GM19025 (cell line): ENCODE results near the gene TRPM2.
"Not testable (repeated sequence)": the region's sequence is repeated elsewhere in the genome, so short reads cannot be mapped to it uniquely, and the experiment has no call there.

ENCODE experiments used
- ATAC-seq: cut with Tn5 transposase; IDR thresholded peaks from one replicate; pipeline ENCODE4 v1.9.1; 2021; ENCODE audit warnings: mild to moderate bottlenecking, low read depth, moderate library complexity; ENCODE audit not compliant: unreplicated experiment

The TRPM2 gene

DNA sequence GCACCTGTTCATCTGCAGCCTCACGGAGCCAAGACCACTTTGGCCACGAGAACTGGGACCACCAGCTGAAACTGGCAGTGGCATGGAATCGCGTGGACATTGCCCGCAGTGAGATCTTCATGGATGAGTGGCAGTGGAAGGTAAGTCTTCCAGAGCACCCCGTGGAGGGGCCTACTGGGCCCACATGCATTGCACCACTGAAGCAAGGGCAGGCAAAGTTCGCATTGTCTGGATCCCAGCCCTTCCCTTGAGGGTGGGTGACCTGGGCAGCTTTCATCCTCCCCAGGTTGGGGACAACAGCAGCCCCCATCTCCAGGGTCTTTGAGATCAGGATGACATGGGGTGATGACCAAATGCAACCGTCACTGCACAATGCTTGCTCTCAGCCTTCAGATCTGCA is 37.5 kb downstream of the TRPM2 start:
- ATAC-seq, result no peak

DNA sequence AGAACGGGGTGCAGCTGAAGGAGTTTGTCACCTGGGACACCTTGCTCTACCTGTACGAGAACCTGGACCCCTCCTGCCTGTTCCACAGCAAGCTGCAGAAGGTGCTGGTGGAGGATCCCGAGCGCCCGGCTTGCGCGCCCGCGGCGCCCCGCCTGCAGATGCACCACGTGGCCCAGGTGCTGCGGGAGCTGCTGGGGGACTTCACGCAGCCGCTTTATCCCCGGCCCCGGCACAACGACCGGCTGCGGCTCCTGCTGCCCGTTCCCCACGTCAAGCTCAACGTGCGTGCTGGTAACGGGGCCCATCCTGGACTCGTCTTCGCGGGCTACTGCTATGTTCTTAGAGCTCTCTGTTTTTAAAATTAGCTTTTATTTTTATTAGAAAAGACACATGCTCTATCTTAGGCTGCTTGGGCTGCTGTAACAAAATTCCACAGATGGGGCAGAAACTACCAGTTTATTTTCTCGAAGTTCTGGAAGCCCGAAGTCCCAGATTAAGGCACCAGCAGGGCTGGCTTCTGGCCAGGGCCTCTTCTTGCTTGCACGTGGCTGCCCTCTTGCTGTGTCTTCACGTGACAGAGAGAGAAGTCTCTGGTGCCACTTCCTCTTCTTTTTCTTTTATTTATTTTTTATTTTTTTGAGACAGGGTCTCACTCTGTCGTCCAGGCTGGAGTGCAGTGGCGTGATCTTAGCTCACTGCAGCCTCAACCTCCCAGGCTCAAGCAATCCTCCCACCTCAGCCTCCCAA is 38.1 kb downstream of the TRPM2 start:
- no peak for ATAC-seq

DNA sequence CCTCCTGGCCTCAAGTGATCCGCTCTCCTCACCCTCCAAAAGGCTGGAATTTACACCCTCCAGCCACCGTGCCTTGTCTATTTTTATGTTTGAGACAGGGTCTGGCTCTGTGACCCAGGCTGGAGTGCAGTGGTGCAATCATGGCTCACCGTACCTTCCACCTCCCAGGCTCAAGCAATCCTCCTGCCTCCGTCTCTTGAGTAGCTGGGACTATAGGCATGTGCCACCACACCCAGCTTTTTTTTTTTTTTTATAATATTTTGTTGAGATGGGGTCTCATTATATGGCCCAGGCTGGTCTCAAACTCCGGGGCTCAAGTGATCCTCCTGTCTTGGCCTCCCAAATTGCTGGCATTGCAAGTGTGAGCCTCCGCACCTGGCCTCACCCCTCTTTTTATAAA is 38.8 kb downstream of the TRPM2 start:
- no peak for ATAC-seq

DNA sequence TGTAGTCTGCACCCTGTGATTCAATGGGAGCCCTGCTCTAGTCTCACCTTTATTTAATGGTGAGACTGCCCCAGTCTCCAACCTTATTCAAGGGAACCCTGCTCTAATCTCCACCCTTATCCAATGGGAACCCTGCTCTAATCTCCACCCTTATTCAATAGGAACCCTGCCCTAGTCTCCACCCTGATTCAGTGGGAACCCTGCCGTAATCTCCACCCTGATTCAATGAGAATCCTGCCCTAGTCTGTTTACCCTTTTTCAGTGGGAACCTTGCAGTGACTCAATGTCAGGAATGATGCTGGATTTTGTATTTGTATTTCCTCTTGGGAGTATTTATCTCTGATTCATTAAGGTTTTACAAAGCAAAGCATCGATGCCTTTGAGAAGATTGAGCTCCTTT is 39.5 kb downstream of the TRPM2 start:
- no peak for ATAC-seq

DNA sequence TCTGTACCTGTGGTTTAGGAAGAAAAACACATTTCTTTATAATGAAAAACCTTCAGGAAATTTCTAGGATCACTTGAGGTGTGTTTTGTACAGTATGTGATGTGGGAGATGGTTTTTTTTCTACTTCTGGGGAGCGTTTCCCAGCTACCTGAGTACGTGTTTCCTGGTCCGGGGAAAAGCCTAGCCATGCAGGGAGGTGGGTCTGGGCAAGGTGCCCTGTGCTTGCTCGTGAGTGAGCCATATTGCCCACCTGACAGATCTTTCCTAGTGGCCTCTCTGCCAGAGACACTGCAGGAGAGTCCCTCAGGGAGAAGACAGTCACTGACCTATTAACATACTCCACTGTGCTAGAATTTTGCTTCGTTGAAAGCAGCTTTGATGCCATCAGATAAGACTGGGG is 41.3 kb downstream of the TRPM2 start:
- no peak for ATAC-seq

DNA sequence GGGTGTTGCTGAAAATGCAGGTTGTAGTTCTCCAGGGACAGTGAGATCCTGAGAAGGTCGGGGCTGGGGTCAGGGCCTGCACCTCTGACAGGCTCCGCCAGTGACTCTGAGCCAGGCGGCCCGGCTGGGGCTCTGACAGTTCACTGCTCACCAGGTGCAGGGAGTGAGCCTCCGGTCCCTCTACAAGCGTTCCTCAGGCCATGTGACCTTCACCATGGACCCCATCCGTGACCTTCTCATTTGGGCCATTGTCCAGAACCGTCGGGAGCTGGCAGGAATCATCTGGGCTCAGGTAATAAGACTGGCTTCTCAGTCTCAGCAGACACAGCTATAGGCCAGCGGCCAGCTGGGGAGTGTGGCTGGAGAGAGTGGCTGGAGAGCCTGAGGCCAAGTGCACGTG is 41.8 kb downstream of the TRPM2 start:
- ATAC-seq, result no peak

DNA sequence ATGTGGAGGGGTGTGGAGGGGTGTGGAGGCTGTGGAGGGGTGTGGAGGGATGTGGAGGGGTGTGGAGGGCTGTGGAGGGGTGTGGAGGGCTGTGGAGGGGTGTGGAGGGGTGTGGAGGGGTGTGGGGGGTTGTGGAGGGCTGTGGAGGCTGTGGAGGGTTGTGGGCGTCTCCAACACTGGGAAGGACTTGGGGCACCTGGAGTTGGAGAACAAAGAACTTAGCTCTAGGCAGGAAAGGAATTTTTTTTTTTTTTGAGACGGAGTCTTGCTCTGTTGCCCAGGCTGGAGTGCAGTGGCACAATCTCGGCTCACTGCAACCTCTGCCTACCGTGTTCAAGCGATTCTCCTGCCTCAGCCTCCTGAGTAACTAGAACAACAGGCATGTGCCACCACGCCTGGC is 43.4 kb downstream of the TRPM2 start:
- ATAC-seq, result not testable (repeated sequence)

DNA sequence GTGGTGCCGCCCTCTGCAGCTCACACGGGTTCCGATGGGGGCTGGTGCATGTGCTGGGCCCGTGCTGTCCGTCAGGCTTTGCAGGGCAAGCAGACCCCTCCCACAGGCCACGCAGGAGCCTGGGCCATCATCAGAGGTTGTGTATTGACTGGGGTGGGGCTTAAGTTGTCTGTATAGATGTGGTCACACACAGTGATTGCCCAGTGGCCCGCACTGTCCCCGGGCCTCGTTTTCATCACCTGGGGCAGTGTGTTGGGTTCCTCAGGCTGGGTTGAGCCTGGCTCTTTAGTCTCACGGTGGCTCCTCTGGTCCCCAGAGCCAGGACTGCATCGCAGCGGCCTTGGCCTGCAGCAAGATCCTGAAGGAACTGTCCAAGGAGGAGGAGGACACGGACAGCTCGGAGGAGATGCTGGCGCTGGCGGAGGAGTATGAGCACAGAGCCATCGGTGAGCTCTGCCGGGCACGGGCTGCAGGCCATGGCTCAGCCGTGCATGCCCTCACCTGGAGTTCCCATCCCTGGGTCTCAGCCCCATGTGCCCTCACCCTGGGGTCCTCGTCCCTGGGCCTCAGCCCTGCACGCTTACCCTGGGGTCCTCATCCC is 44.1 kb downstream of the TRPM2 start:
- ATAC-seq, result no peak

DNA sequence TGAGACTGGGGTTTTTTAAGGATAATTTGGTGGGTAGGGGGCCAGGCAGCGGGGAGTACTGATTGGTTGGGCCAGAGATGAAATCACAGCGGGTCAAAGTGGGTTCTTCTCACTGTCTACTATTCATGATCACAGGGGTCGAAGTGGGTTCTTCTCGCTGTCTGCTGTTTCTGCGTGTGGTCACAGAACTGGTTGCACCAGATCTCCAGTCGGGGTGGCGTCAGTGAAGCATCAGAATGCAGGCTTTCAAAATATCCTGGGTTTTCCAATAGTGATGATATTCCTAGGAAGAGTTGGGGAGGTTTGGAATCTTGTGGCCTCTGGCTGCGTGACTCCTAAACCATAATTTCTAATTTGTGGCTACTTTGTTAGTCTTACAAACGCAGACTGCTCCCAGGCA is 45.1 kb downstream of the TRPM2 start:
- no peak for ATAC-seq

DNA sequence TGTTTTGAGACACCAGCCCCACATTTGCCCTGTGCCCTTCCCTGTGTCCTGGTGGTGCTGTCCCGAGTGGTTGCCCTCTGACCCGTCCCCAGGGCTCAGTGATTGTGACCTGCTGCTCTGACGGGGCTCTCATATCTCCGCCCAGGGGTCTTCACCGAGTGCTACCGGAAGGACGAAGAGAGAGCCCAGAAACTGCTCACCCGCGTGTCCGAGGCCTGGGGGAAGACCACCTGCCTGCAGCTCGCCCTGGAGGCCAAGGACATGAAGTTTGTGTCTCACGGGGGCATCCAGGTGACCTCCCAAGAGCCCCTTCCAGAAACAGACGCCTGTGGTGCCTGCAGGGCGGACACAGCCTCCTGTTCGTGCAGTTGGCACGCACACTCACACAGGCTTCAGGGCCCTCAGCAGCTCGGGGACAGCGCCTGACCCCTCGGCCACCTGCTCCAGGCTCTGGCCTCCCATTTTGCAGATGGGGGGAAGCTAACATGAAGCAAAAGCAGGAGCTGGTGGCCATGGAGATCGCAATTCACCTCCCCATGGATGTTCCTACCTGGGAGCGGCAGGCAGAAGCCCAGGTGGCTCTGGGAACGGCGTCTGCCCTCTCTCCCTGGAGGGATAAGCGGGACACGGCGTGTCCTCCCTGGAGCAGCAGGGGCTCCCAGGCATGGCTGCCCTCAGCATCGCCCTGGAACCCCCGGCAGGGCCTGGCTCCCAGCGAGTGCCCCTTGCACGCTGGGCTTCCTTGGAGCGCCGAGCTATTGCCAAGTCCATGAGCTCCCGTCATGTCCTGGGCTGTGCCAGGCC is 45.9 kb downstream of the TRPM2 start:
- no peak for ATAC-seq

DNA sequence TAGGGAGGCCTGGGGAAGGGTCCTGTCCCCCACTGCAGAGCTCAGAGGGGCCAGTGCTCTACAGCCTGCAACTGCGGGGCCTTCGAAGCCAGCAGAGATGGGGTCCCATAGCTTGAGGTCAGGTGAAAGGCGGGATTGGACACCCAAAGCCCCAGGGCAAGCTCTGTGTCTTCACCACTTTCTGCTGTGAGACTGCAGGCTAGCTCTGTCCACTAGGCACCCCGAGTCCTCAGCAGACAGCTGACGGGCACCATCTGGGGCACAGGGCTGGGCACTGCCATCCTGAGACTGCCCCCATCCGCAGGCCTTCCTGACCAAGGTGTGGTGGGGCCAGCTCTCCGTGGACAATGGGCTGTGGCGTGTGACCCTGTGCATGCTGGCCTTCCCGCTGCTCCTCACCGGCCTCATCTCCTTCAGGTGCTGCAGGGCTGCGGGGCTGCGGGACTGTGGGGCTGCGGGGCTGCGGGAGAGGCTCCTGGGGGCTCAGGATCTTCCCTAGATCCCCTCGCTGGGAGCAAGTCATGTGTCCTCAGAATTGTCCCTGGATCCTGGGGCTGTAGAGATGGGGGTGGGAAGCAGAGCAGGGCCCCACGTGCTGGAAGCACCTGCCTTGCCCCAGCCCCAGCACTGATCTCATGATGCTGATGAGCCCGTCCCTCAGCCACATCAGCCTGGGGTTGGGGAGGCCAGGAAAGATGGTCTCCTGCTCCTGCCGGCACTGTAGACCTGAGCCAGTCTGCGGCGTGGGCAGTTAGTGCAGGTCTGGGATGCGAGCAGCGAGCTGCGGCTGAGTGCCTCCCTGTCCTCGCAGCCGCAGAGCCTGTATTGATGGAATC is 46.8 kb downstream of the TRPM2 start:
- ATAC-seq, result no peak

DNA sequence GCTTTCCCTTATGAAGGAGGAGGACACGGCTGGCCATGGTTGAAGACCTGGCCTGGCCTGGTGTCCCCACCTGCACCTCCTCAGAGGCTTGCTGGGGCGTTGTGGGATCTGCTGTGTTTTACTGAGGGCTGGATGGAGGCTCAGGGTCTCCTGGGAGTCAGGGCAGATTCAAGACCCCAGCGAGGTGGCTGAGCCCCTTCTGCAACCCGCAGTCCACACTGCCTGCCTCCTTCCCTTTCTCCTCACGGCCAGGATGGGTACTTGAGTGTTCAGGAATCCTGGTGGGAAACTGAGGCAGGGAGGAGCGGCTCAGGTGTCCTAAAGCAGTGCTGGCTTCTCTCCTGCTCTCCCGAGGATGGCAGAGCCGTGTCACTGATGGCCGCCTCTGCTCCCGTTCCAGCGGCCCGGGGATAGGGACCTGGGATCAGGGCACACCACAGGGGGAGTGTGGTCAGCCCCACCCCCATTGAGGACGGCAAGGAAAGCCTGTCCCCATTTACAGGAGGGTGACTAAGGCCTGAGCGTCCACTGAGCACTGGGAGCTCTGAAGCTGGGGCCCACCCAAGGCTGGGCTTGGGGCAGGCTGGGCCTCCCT is 47.5 kb downstream of the TRPM2 start:
- no peak for ATAC-seq

DNA sequence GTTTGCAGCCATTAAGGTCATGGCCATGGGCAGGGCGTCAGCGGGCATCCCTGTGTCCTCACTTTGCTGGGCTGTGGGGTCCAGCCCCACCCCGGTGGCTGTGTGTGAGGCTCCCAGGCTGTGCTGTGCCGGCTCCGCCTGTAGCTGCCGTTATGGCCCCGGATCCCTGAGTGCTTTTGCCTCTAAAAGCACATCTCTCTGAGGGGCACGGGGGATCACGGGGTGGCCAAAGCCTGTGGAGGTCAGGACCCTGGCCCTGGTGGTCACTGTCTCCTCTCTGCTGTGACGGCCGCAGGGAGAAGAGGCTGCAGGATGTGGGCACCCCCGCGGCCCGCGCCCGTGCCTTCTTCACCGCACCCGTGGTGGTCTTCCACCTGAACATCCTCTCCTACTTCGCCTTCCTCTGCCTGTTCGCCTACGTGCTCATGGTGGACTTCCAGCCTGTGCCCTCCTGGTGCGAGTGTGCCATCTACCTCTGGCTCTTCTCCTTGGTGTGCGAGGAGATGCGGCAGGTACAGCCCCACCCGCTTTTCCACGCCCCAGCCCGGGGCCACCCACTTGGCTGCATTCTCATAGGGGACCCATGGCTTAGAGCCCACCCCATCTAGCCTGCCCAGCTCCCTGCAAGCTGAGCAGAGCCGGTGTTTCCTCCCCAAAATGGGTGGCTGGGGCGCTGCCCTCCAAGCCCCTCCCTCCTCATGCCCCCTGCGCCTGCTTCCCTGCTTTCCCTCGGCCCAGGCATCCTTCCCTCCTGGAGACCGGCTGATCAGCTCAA is 48.2 kb downstream of the TRPM2 start:
- no peak for ATAC-seq

DNA sequence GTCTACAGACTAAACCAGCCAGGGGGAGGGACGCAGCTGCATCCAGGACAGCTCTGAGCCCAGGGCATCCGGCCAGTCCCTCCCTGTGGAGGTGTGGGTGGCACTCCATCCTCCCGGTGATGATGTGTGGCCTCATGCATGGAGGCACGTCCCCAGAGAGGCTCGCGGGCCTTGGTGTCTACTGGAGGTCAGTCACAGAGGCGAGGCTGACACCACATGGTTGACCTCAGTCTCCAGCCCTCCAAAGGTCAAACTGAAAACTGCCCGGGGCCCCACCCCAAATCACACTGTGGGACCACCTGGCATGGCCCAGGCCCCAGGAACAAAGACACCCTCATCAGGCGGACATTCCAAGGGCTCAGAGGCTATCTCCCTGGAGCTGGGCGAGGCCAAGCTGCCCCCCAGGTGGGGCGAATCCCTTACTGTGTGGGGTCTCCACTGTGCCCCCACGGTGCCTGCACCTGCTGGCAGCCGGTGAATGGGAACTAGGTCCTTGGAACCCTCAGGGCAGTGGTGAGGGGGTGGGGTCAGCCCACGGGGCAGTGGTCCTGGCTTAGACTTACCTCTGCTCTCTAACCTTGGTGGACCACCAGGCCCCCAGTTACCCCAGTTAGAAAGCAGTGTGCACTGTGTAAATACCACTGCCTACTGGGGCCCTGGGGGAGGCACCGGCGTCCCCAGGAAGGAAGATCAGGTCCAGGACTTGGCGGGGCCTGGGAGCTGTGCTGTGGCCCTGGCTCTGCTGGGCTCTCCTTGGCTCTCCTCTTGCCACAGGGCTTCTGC is 49.1 kb downstream of the TRPM2 start:
- no peak for ATAC-seq

DNA sequence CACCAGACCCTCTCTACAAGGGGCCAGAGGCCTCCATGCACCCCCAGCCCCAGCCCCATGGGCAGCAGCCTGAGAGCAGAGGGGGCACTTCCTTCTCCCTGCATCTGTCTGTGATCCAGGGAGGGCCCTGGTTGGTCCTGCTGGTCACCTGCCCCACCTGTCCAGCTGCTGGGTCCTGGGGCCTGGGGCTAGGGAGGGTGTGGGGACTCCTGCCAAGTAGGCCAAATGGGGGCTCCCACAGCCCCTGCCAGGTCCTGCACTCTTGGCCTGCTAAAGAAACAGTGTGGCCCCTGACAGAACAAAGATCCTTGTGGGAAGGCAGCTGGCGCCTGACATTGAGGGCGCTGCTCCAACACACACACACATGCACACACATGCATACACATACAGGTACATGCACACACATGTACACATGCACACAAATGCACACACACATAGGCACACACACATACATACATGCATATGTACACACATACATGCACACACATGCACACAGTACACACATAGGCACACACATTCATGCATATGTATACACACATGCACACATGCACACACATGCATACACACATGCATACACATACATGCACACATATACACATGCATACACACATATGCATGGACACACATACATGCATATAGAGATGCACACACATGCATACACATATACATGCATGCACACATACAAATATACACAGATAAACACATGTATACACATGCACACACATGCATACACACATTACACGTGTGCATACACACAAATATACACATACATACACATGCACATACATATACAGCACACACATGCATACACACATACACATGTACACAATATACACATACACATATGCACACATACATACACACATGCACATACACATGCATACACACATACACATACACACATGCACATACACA is 49.9 kb downstream of the TRPM2 start:
- no peak for ATAC-seq

DNA sequence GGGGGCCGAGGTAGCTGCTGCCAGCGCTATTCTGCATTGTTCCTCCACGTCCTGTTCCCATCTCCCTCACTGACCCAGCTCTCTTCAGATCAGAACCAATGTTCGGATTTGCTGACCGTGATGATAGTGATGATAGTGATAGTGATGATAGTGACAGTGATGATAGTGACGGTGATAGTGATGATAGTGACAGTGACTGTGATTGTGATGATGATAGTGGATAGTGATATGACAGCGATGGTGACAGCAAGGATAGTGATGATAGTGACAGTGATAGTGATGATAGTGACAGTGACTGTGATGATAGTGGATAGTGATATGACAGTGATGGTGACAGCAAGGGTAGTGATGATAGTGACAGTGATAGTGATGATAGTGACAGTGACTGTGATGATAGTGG is 51.1 kb downstream of the TRPM2 start:
- not testable (repeated sequence) for ATAC-seq

DNA sequence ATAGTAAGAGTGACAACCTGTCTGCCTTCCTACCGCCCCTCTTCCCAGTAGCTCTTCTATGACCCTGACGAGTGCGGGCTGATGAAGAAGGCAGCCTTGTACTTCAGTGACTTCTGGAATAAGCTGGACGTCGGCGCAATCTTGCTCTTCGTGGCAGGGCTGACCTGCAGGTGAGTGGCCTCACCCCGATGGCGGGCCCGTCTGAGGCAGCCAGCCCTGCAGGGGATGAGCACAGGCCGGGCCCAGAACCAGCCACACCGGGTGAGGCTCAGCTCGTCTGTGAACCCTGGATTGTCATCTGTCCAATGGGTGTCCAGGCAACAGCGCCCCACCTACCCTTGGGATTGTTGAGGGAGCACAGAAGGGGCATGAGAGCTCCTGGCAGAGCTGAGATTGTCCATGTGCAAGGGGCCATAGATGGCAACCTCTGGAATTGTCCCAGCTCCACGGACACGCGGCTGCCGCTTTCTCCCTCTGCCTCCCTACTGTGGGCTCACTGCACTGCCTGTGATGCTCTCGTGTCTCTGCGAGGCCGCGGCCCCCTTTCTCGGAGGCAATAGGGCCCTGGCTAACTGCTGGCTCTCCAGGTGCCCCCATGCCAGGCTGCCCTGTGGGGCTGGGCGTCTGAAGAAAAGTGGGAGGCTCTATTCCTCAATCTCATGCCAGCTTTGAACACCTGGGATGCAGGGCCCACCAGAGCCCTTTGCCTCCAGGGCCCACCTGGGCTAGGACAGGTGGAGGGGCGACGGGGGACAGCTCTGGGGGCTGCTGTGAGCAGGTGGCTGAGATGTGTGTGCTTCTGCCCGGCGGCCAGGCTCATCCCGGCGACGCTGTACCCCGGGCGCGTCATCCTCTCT is 51.9 kb downstream of the TRPM2 start:
- ATAC-seq, result no peak
